CD4-positive, alpha-beta T cell (primary cell): ENCODE measurements around the gene RBM4. TPM values are rescaled to one million over a fixed set of nuclear protein-coding genes. Genes with fewer than 3 reads are reported as not detected.
"Not testable (repeated sequence)": the region's sequence is repeated elsewhere in the genome, so short reads cannot be mapped to it uniquely, and the experiment has no call there.

Experiments
- ATAC-seq: fragments of 200-7000 bp; cut with Tn5 transposase; one replicate; pipeline ENCODE4 v1.10.0; 2022; ENCODE audit warnings: mild to moderate bottlenecking; ENCODE audit not compliant: poor library complexity
- CTCF ChIA-PET: fragments of 350-600 bp; sonication (Branson Sonifier 250); formaldehyde crosslinking; loops from one replicate; lab custom pipeline; 2021; ENCODE audit warnings: antibody characterized with exemption, inconsistent platforms; lab: Charles Lee
- POLR2A ChIA-PET: fragments of 350-600 bp; sonication (Branson Sonifier 250); formaldehyde crosslinking; loops from one replicate; lab custom pipeline; 2021; ENCODE audit warnings: antibody characterized with exemption, inconsistent platforms; lab: Charles Lee
- DNase-seq, 14 experiments: peaks; one replicate each; pipeline ENCODE4 v3.0.0-alpha.2; 2013 to 2020; ENCODE audit warnings: mixed read lengths in 2 of 14
- H3K27ac ChIP-seq, 2 donors: one replicate each; pipeline versions ENCODE4 v1.5.1 to v1.7.0; 2013; ENCODE audit warnings: low read length in 2 of 2, low read depth in 1 of 2, mild to moderate bottlenecking in 1 of 2
- H3K27me3 ChIP-seq, 2 experiments: 1 replicate in 1 of 2; 2 replicates in 1 of 2; pipeline versions ENCODE4 v1.6.1 to v1.7.0; 2013; ENCODE audit warnings: low read length in 2 of 2, control low read depth in 1 of 2, mild to moderate bottlenecking in 1 of 2, moderate library complexity in 1 of 2; ENCODE audit not compliant: insufficient read depth in 2 of 2, control insufficient read depth in 1 of 2
- H3K36me3 ChIP-seq: one replicate; pipeline ENCODE4 v1.6.1; 2013; ENCODE audit warnings: low read length, control low read depth; ENCODE audit not compliant: insufficient read depth
- H3K4me1 ChIP-seq: one replicate; pipeline ENCODE4 v1.6.1; 2013; ENCODE audit warnings: low read length, control low read depth; ENCODE audit not compliant: insufficient read depth
- H3K4me3 ChIP-seq: one replicate; pipeline ENCODE4 v1.5.1; 2013; ENCODE audit warnings: mild to moderate bottlenecking, low read length, moderate library complexity
- H3K9me3 ChIP-seq, 2 experiments: 1 replicate in 1 of 2; 2 replicates in 1 of 2; pipeline versions ENCODE4 v1.6.1 to v1.7.0; 2013; ENCODE audit warnings: low read length in 2 of 2, mild to moderate bottlenecking in 2 of 2, control low read depth in 1 of 2, moderate library complexity in 1 of 2; ENCODE audit not compliant: control insufficient read depth in 1 of 2, insufficient read depth in 1 of 2
- H3K27ac Mint-ChIP-seq: one replicate; pipeline ENCODE4 v1.8.0; 2020; ENCODE audit warnings: mixed read lengths
- H3K27me3 Mint-ChIP-seq: one replicate; pipeline ENCODE4 v1.8.0; 2021; ENCODE audit warnings: mixed read lengths
- H3K36me3 Mint-ChIP-seq: one replicate; pipeline ENCODE4 v1.8.0; 2021; ENCODE audit warnings: low read depth, mixed read lengths
- H3K4me1 Mint-ChIP-seq: one replicate; pipeline ENCODE4 v1.8.0; 2021; ENCODE audit warnings: low read depth, mixed read lengths
- H3K4me3 Mint-ChIP-seq: one replicate; pipeline ENCODE4 v1.8.0; 2020; ENCODE audit warnings: mild to moderate bottlenecking, mixed read lengths
- H3K9me3 Mint-ChIP-seq: one replicate; pipeline ENCODE4 v1.8.0; 2020; ENCODE audit warnings: mixed read lengths
- CTCF ChIP-seq: fragments of 200-600 bp; IDR thresholded peaks from one replicate; pipeline ENCODE4 v1.8.0; 2022; ENCODE audit warnings: antibody characterized with exemption, mild to moderate bottlenecking
- intact Hi-C, 2 experiments: fragments of 100-400 bp; cut with DNase I in 1 of 2; cut with micrococcal nuclease in 1 of 2; formaldehyde crosslinking; loops; one replicate each; pipeline versions ENCODE4 v1.15.1 to v1.9.0; 2023 to 2025; cut with DNase I, micrococcal nuclease
- total RNA-seq, 174 experiments: library from RNA in 2 of 174; stranded (reverse) in 2 of 174; gene quantifications; one replicate each; pipeline ENCODE4 v1.2.3 and lab custom pipeline; 2021 to 2026

Gene RBM4
- total RNA-seq, 2 experiments from 2014 or later, result 194 to 197 TPM

- ChIA-PET POLR2A (interaction anchor here (0.8 to 15.8 kb wide), 22 partner anchors 8 to 638 kb away, joined by 3 to 511 read pairs (median 7); partner anchors contain the start of genes ACTN3, CCDC87, CCS and CTSF), CTCF (interaction anchor here (0.8 to 5.4 kb wide), 5 partner anchors 9 to 95 kb away, joined by 3 to 47 read pairs (median 12); partner anchors contain the start of genes CCDC87, CCS, RBM14 and RBM4B)
- DNase-seq (peak in 8 of 14 experiments; percentile 7 to 75 (median 30)), ATAC-seq (peak; percentile 6)
- Histone ChIP-seq H3K36me3 (peaks cover 49% of the 10 kb centered on the region), H3K4me1 (peaks cover 67% of the 10 kb centered on the region), H3K4me3 (peak overlapping the region; percentile 82), H3K9me3 (no peaks in the 10 kb centered on the region), H3K27me3 (no peaks in the 10 kb centered on the region), H3K27ac (peak overlapping the region; percentile 94)
- Mint-ChIP-seq H3K27ac (peak overlapping the region; percentile 89), H3K9me3 (no peaks in the 10 kb centered on the region), H3K4me3 (peak overlapping the region; percentile 97), H3K4me1 (peaks cover 80% of the 10 kb centered on the region), H3K27me3 (no peaks in the 10 kb centered on the region), H3K36me3 (peaks cover 79% of the 10 kb centered on the region)
- no peak for TF ChIP-seq CTCF
- intact Hi-C loops, result loop anchor here in 1 of 2 experiments (2.0 kb wide), 1 partner anchor 60 kb away; no protein-coding TSS in a partner anchor
Observed at GRCh38 chr11:66639066-66639813, 737 bp downstream of the RBM4 start.

GRCh38 chr11:66639814-66640340 lies 1.4 kb downstream of the RBM4 start:
- Mint-ChIP-seq H3K36me3 (peaks cover 79% of the 10 kb centered on the region), H3K4me3 (peak overlapping the region; percentile 97), H3K27ac (peak overlapping the region; percentile 89), H3K4me1 (peaks cover 81% of the 10 kb centered on the region)
- H3K9me3 Mint-ChIP-seq, H3K9me3 ChIP-seq, H3K27me3 ChIP-seq, ATAC-seq, DNase-seq, H3K27me3 Mint-ChIP-seq: not testable (repeated sequence)
- Histone ChIP-seq H3K27ac (peak overlapping the region; percentile 3 to 26), H3K36me3 (peaks cover 52% of the 10 kb centered on the region), H3K4me1 (peaks cover 72% of the 10 kb centered on the region), H3K4me3 (peak overlapping the region; percentile 82)
- ChIA-PET CTCF (interaction anchor here (1.1 to 5.4 kb wide), 3 partner anchors 21 to 96 kb away, joined by 3 to 47 read pairs (median 32); partner anchors contain the start of genes RBM14 and RBM4B), POLR2A (interaction anchor here (1.5 to 15.8 kb wide), 10 partner anchors 9 to 203 kb away, joined by 5 to 511 read pairs (median 18); partner anchors contain the start of genes ACTN3, CCDC87, CCS and RBM14)
- intact Hi-C loops, result loop anchor here (2.0 kb wide), 2 partner anchors 15 to 61 kb away; no protein-coding TSS in a partner anchor

- H3K9me3 Mint-ChIP-seq, result no peaks in the 10 kb centered on the region
- H3K4me1 Mint-ChIP-seq, result peaks cover 94% of the 10 kb centered on the region
- peak overlapping the region; percentile 97 for H3K4me3 Mint-ChIP-seq
- CTCF ChIA-PET, result interaction anchor here (5.1 kb wide), 1 partner anchor 36 kb away, joined by 32 read pairs; the partner anchor contains the start of gene RBM4B
- ATAC-seq (no peak), DNase-seq (no peak)
- H3K27me3 ChIP-seq, result no peaks in the 10 kb centered on the region
- H3K36me3 ChIP-seq, result peaks cover 72% of the 10 kb centered on the region
- peaks cover 92% of the 10 kb centered on the region for H3K36me3 Mint-ChIP-seq
- H3K27ac Mint-ChIP-seq, result peak overlapping the region; percentile 89
- peak overlapping the region; percentile 82 for H3K4me3 ChIP-seq
- no peaks in the 10 kb centered on the region for H3K9me3 ChIP-seq
- peaks cover 83% of the 10 kb centered on the region for H3K4me1 ChIP-seq
- H3K27me3 Mint-ChIP-seq, result no peaks in the 10 kb centered on the region
- no peak for TF ChIP-seq CTCF
- POLR2A ChIA-PET, result interaction anchor here (1.9 to 15.8 kb wide), 3 partner anchors 18 to 46 kb away, joined by 5 to 511 read pairs (median 8); partner anchors contain the start of genes RBM14 and RBM4B
- no peak overlapping the region for H3K27ac ChIP-seq
- intact Hi-C loops, result loop anchor here in 1 of 2 experiments (2.0 kb wide), 1 partner anchor 13 kb away; no protein-coding TSS in a partner anchor
Observed at GRCh38 chr11:66641834-66642233, 3.3 kb downstream of the RBM4 start.
